Fibroblast of lung (primary cell): ENCODE data around the gene FAM53B. TPM values are rescaled to one million over a fixed set of nuclear protein-coding genes. Genes with fewer than 3 reads are reported as not detected.

Source experiments
- DNase-seq, 2 donors: peaks; one replicate each; pipeline versions ENCODE4 v3.0.0 to v3.0.0-alpha.2; 2010; ENCODE audit warnings: low read depth in 2 of 2
- H2AFZ ChIP-seq: 2 replicates; pipeline ENCODE4 v1.5.1; 2012; ENCODE audit warnings: low read length, control low read depth, inconsistent platforms
- H3K27ac ChIP-seq: 2 replicates; pipeline ENCODE4 v1.5.1; 2011; ENCODE audit warnings: low read length, control low read depth; ENCODE audit not compliant: insufficient read depth
- H3K27me3 ChIP-seq: 2 replicates; pipeline ENCODE4 v1.5.1; 2011; ENCODE audit warnings: mild to moderate bottlenecking, low read length; ENCODE audit not compliant: control insufficient read depth, insufficient read depth
- H3K36me3 ChIP-seq: 2 replicates; pipeline ENCODE4 v1.5.1; 2011; ENCODE audit warnings: low read length; ENCODE audit not compliant: control insufficient read depth, insufficient read depth
- H3K4me1 ChIP-seq: 2 replicates; pipeline ENCODE4 v1.5.1; 2011; ENCODE audit warnings: low read length; ENCODE audit not compliant: control insufficient read depth, insufficient read depth; ENCODE audit errors: extremely low read depth
- H3K4me2 ChIP-seq: 2 replicates; pipeline ENCODE4 v1.5.1; 2011; ENCODE audit warnings: low read length, control low read depth; ENCODE audit not compliant: insufficient read depth; ENCODE audit errors: extremely low read depth
- H3K4me3 ChIP-seq, 4 experiments: fragments of 200-600 bp in 1 of 4; sonication (generic) in 1 of 4; replicated peaks in 1 of 4; 2 replicates each; pipeline ENCODE4 v1.5.1; 2011 to 2016; ENCODE audit warnings: low read length in 4 of 4, low read depth in 3 of 4, mild to moderate bottlenecking in 3 of 4, control low read depth in 2 of 4, inconsistent platforms in 1 of 4, mixed read lengths in 1 of 4; ENCODE audit not compliant: insufficient read depth in 1 of 4; ENCODE audit errors: control extremely low read depth in 1 of 4
- H3K79me2 ChIP-seq: 2 replicates; pipeline ENCODE4 v1.5.1; 2012; ENCODE audit warnings: mild to moderate bottlenecking, low read length, inconsistent platforms; ENCODE audit not compliant: control insufficient read depth, insufficient read depth
- H3K9ac ChIP-seq: 2 replicates; pipeline ENCODE4 v1.5.1; 2011; ENCODE audit warnings: mild to moderate bottlenecking, low read length, control low read depth; ENCODE audit not compliant: insufficient read depth
- H3K9me3 ChIP-seq: 2 replicates; pipeline ENCODE4 v1.5.1; 2012; ENCODE audit warnings: low read depth, low read length; ENCODE audit not compliant: control insufficient read depth, insufficient read depth
- H4K20me1 ChIP-seq: 2 replicates; pipeline ENCODE4 v1.5.1; 2011; ENCODE audit warnings: low read length; ENCODE audit not compliant: control insufficient read depth, insufficient read depth; ENCODE audit errors: extremely low read depth
- EZH2 ChIP-seq: IDR thresholded peaks from 2 replicates; pipeline ENCODE4 v1.5.1; 2012; ENCODE audit warnings: low read length, control low read depth, mild to moderate bottlenecking; ENCODE audit errors: missing control alignments
- polyA plus RNA-seq, 2 donors: library from polyadenylated mRNA; depleted of rRNA in 1 of 2; stranded (reverse) in 1 of 2; unstranded in 1 of 2; fragments of >200 nt; gene quantifications; 2 replicates each; pipeline ENCODE4 v1.2.1, GENCODE V29; 2011 to 2012; ENCODE audit warnings: missing spikeins in 1 of 2
- total RNA-seq: library from RNA; depleted of rRNA; stranded (reverse); fragments of >200 nt; gene quantifications from 2 replicates; pipeline ENCODE4 v1.2.1, GENCODE V29; 2014
- TF ChIP-seq, protein P1 (sequence below), 2 donors: IDR thresholded peaks in 1 of 2; conservative IDR thresholded peaks in 1 of 2; 1 replicate in 1 of 2; 2 replicates in 1 of 2; pipeline ENCODE4 v1.5.1; 2011 to 2012; ENCODE audit warnings: low read length in 2 of 2, control low read depth in 1 of 2, inconsistent platforms in 1 of 2, low read depth in 1 of 2, mild to moderate bottlenecking in 1 of 2

The FAM53B gene
- total and polyA plus RNA-seq, 2 donors (not counting 1 experiment from before 2014, with no cell fraction given), result 2.2 to 11.7 TPM

DNA sequence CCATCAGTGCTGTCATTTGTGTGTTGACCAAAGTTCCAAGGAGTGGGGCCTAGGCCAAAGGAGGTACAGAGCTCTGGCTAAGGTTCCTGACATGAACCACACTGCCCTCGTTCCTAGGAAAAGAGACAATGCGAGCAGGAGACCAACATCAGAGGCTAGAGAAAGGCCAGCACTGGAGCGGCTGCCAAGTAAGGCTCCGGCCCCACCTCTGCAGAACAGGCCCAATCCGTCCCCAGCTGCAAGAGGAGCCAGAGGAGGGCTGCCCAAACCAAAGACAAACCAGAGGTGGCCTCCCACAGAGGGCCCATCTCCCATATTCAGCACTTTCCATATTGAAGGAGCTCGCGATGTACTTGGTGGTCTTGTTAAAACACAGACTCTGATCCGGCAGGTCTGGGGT lies 81.0 kb downstream of the FAM53B start:
- H3K27ac ChIP-seq, result no peak overlapping the region
- H3K27me3 ChIP-seq, result no peaks in the 10 kb centered on the region
- no peaks in the 10 kb centered on the region for H4K20me1 ChIP-seq
- no peaks in the 10 kb centered on the region for H3K4me1 ChIP-seq
- DNase-seq, result no peak
- H2AFZ ChIP-seq, result no peak overlapping the region
- no peak for TF ChIP-seq EZH2
- TF ChIP-seq, protein P1, sequence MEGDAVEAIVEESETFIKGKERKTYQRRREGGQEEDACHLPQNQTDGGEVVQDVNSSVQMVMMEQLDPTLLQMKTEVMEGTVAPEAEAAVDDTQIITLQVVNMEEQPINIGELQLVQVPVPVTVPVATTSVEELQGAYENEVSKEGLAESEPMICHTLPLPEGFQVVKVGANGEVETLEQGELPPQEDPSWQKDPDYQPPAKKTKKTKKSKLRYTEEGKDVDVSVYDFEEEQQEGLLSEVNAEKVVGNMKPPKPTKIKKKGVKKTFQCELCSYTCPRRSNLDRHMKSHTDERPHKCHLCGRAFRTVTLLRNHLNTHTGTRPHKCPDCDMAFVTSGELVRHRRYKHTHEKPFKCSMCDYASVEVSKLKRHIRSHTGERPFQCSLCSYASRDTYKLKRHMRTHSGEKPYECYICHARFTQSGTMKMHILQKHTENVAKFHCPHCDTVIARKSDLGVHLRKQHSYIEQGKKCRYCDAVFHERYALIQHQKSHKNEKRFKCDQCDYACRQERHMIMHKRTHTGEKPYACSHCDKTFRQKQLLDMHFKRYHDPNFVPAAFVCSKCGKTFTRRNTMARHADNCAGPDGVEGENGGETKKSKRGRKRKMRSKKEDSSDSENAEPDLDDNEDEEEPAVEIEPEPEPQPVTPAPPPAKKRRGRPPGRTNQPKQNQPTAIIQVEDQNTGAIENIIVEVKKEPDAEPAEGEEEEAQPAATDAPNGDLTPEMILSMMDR (conservative IDR thresholded peaks at IDR 0.05 in 1 of 2, IDR thresholded peaks at IDR 0.05 in 1 of 2; ENCODE audit: low read depth in 1 of 2, low read length in 2 of 2), result no peak
- H3K9me3 ChIP-seq, result no peaks in the 10 kb centered on the region
- no peaks in the 10 kb centered on the region for H3K79me2 ChIP-seq
- H3K36me3 ChIP-seq, result no peaks in the 10 kb centered on the region
- no peak overlapping the region for H3K4me2 ChIP-seq
- H3K9ac ChIP-seq, result no peak overlapping the region
- no peak overlapping the region for H3K4me3 ChIP-seq

DNA sequence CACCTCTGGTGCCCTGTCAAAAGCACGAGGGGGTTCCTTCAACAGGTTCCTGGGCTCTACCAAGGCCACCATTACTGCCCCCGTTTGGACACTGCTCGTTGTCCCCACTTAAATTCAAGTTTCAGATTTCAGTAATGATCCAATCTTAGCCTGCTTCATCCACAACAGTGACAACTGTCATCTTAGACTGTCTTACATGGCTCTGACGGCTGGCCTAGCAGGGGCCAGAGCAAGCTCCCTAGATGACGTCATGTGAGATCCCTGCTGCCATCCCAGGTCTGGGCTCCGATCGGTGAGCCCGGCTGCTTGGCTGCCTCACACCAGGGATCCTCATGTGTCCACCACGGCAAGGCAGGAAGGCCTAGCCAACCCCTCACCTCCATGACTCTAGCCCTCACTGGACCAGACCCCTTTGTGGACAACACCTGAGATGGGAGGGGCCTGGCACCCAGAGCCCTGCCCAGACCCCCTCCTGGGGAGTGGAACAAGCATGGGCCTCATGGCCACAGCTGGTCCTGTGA lies 82.5 kb downstream of the FAM53B start:
- Histone ChIP-seq H3K79me2 (no peaks in the 10 kb centered on the region), H3K27me3 (no peaks in the 10 kb centered on the region), H3K27ac (no peak overlapping the region), H3K4me2 (no peak overlapping the region), H3K36me3 (no peaks in the 10 kb centered on the region), H3K9ac (no peak overlapping the region), H4K20me1 (peaks cover 2% of the 10 kb centered on the region), H3K4me3 (no peak overlapping the region), H2AFZ (no peak overlapping the region), H3K4me1 (no peaks in the 10 kb centered on the region), H3K9me3 (no peaks in the 10 kb centered on the region)
- DNase-seq, result no peak
- TF ChIP-seq, protein P1 (conservative IDR thresholded peaks at IDR 0.05 in 1 of 2, IDR thresholded peaks at IDR 0.05 in 1 of 2; ENCODE audit: low read depth in 1 of 2, low read length in 2 of 2), result no peak
- TF ChIP-seq EZH2, result no peak

DNA sequence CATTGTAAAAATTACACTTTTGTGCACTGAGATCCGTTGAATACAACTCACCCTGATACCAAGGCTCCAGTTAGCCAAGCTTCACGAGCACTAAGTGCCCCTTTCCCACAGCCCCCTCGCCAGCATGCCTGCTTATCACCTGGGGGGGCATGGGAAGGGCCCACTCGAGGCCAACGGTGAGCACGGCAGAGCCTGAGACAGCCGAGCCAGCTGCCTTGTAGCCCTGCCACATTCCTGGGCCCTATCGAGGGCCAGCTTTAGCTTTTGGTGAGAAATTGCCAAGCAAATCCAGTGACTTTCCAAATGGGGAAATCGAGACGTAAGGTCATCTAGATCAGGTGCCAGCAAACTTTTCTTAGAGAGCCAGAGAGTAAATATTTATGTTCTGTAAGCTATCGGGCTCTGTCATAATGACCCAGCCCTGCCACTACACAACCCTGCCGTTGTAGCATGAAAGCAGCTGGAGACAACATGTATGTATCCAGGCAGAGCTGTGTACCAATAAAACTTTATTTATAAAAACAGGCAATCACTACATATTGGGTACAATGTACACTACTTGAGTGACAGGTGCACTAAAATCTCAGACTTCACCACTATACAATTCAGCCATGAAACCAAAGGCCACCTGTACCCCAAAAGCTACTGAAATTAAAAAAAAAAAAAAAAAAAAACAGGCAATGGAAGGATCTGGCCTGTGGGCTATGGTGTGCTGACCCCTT lies 83.6 kb downstream of the FAM53B start:
- H3K27me3 ChIP-seq, result no peaks in the 10 kb centered on the region
- no peak overlapping the region for H3K4me2 ChIP-seq
- TF ChIP-seq, protein P1 (conservative IDR thresholded peaks at IDR 0.05 in 1 of 2, IDR thresholded peaks at IDR 0.05 in 1 of 2; ENCODE audit: low read depth in 1 of 2, low read length in 2 of 2), result no peak
- TF ChIP-seq EZH2, result no peak
- no peak overlapping the region for H3K27ac ChIP-seq
- H3K79me2 ChIP-seq, result no peaks in the 10 kb centered on the region
- no peak for DNase-seq
- H4K20me1 ChIP-seq, result peaks cover 2% of the 10 kb centered on the region
- H3K36me3 ChIP-seq, result no peaks in the 10 kb centered on the region
- no peak overlapping the region for H2AFZ ChIP-seq
- no peaks in the 10 kb centered on the region for H3K4me1 ChIP-seq
- H3K9ac ChIP-seq, result no peak overlapping the region
- H3K9me3 ChIP-seq, result no peaks in the 10 kb centered on the region
- H3K4me3 ChIP-seq, result no peak overlapping the region
